ENCODE measurements around the gene ALDH16A1. TPM values are rescaled to one million over a fixed set of nuclear protein-coding genes. Genes with fewer than 3 reads are reported as not detected.

Gene ALDH16A1
- total and polyA plus RNA-seq, 7 donors = 3.6 to 12.9 (median 7.4) TPM

- no peaks in the 10 kb centered on the region for H3K36me3 ChIP-seq (ENCODE audit: insufficient read depth in 1 of 2, low read depth in 1 of 2)
- no peak overlapping the region for H3K4me3 ChIP-seq
- DNase-seq (no peak), ATAC-seq (no peak)
- 53 to 73% (median 66%) methylated on average over 2 of the region's 2 CpGs for WGBS, 3 donors
- H3K27ac ChIP-seq = no peak overlapping the region
- H3K27me3 ChIP-seq (ENCODE audit: insufficient read depth in 3 of 3, low read length in 2 of 3) = peaks cover 0 to 82% (median 28%) of the 10 kb centered on the region in 3 donors
- H3K9me3 ChIP-seq = no peaks in the 10 kb centered on the region
- TF ChIP-seq CTCF (IDR thresholded peaks at IDR 0.05) = no peak
- H3K4me1 ChIP-seq = peaks cover 21% of the 10 kb centered on the region
- intact Hi-C loops (cut with DNase I) = loop anchor here in 1 of 2 donors (2.0 kb wide), 1 partner anchor 24 kb away; no protein-coding TSS in a partner anchor
Measured at GRCh38 chr19:49419173-49419572, 33.9 kb upstream of the ALDH16A1 start.

- WGBS, 3 donors = 76 to 90% (median 76%) methylated on average over 2 of the region's 2 CpGs
- no peak for TF ChIP-seq CTCF (IDR thresholded peaks at IDR 0.05)
- Histone ChIP-seq H3K27ac (no peak overlapping the region), H3K36me3 (ENCODE audit: insufficient read depth in 1 of 2, low read depth in 1 of 2) (no peaks in the 10 kb centered on the region), H3K4me3 (no peak overlapping the region), H3K4me1 (peaks cover 21% of the 10 kb centered on the region), H3K9me3 (no peaks in the 10 kb centered on the region), H3K27me3 (ENCODE audit: insufficient read depth in 3 of 3, low read length in 2 of 3) (peaks cover 0 to 92% (median 34%) of the 10 kb centered on the region in 3 donors)
- intact Hi-C loops (cut with DNase I) = no loop called here
- DNase-seq (no peak), ATAC-seq (no peak)
Measured at GRCh38 chr19:49420227-49420626, 32.8 kb upstream of the ALDH16A1 start.

GRCh38 chr19:49421039-49421877, 31.8 kb upstream of the ALDH16A1 start:
- H3K9me3 ChIP-seq = no peaks in the 10 kb centered on the region
- 5 to 8% (median 6%) methylated on average over 48 of the region's 48 CpGs for WGBS, 3 donors

GRCh38 chr19:49421878-49422202, 31.2 kb upstream of the ALDH16A1 start:
- ATAC-seq = no peak
- TF ChIP-seq CTCF (IDR thresholded peaks at IDR 0.05) = no peak
- H3K27ac ChIP-seq = no peak overlapping the region
- no peak for DNase-seq
- no peak overlapping the region for H3K4me3 ChIP-seq
- no peaks in the 10 kb centered on the region for H3K9me3 ChIP-seq
- peaks cover 0 to 100% (median 48%) of the 10 kb centered on the region in 3 donors for H3K27me3 ChIP-seq (ENCODE audit: insufficient read depth in 3 of 3, low read length in 2 of 3)
- peaks cover 21% of the 10 kb centered on the region for H3K4me1 ChIP-seq
- intact Hi-C loops (cut with DNase I) = no loop called here
- no peaks in the 10 kb centered on the region for H3K36me3 ChIP-seq (ENCODE audit: insufficient read depth in 1 of 2, low read depth in 1 of 2)
- 5 to 28% (median 24%) methylated on average over 3 of the region's 3 CpGs for WGBS, 3 donors

More at GRCh38 chr19:49421039-49421877, 31.8 kb upstream of the ALDH16A1 start:
- intact Hi-C loops (cut with DNase I) = no loop called here
- DNase-seq (peak; percentile 62 to 67), ATAC-seq (peak in 2 of 4 donors; percentile 31 to 67)
- Histone ChIP-seq H3K36me3 (ENCODE audit: insufficient read depth in 1 of 2, low read depth in 1 of 2) (no peaks in the 10 kb centered on the region), H3K27me3 (ENCODE audit: insufficient read depth in 3 of 3, low read length in 2 of 3) (peaks cover 0 to 100% (median 42%) of the 10 kb centered on the region in 3 donors), H3K4me1 (peaks cover 21% of the 10 kb centered on the region), H3K4me3 (peak overlapping the region; percentile 49), H3K27ac (no peak overlapping the region)
- TF ChIP-seq CTCF (IDR thresholded peaks at IDR 0.05) = no peak
